Muscle of back (tissue), 11 donors: Measurements from ENCODE around the gene QTRT2. TPM values are rescaled to one million over a fixed set of nuclear protein-coding genes. Genes with fewer than 3 reads are reported as not detected.

Experiments
- DNase-seq, 3 donors: peaks; one replicate each; pipeline versions ENCODE4 v3.0.0 to v3.0.0-alpha.2; 2013
- polyA plus RNA-seq, 10 donors: library from polyadenylated mRNA; unstranded; fragments of 120-200 nt; gene quantifications; one replicate each; pipeline ENCODE4 v1.2.1, GENCODE V29; 2013; ENCODE audit not compliant: insufficient read length in 10 of 10

Gene QTRT2
- polyA plus RNA-seq, 10 donors, result 8.4 to 18.4 (median 12.8) TPM

GRCh38 chr3:114120211-114120610, 63.7 kb downstream of the QTRT2 start:
- DNase-seq, result no peak

- no peak for DNase-seq
These were observed 65.6 kb downstream of the QTRT2 start for GRCh38 chr3:114122027-114122709.

DNA sequence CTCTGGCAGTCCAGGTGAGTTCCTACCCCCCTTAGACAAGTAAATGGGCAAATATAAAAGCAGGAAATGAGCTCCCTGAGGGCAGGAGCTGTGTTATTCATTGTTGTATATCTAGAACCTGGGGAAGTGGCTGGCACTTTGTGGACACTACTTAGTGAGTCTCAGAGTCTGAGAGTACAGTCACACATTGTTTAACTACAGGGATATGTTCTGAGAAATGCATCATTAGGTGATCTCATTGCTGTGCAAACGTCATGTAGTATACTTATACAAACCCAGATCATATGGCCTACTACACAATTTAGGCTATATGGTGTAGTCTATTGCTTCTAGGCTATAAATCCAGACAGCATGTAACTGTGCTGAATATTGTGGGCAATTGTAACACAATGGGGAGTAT, 69.9 kb downstream of the QTRT2 start:
- no peak for DNase-seq

- DNase-seq, result no peak
These were observed 71.0 kb downstream of the QTRT2 start for GRCh38 chr3:114127517-114127916.

DNA sequence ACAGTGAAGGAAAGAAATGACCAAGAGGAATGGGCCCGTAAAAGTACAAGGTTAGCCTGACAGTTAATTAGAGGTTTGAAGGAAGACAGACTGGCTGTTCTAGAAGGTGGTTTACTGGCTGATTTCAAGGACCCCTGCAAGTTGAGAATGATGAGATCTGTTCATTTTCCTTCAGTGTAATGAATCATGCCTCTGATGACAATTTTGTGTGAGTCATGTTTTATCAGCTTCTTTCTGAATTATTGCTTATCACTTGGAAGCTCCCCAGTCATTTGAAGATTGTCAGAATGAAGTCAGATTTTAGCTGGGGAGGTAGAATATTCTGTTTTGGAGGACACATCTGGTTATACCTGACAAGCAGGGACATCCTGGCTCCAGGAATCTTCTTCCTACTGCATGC, 71.7 kb downstream of the QTRT2 start:
- no peak for DNase-seq

GRCh38 chr3:114128826-114129225, 72.3 kb downstream of the QTRT2 start:
- DNase-seq, result no peak

DNA sequence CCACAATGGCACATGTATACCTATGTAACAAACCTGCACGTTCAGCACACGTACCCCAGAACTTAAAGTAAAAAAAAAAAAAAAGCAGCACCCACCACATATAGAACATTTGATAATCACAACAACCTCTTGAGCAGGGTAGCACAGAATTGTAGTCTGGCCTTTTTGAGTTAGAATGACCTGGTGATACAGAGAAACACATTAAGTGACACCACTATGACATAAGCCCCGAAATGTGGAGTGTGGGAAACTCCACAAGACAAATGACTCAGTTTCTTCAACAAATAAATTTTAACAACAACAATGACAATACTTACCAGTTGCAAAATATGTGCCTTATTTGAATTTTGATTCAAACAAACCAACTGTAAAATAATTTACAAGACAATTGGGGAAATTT, 76.0 kb downstream of the QTRT2 start:
- no peak for DNase-seq

DNA sequence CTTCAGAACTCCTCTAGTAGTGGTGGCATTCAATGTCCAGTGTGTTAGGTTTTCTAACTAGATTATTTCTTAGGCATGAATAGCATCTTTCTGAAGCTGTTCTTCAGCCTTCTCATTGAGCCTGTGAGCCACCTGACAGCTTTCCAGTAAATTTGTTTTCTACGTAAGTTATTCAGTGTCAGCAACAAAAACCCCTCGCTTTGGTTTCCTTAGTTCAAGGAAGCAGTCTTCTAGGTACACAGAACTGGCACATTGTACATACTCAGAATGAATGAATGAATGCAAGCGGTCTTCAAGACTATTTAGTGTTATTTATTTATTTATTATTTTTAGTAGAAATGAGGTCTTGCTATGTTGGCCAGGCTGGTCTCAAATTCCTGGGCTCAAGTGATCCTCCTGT, 77.4 kb downstream of the QTRT2 start:
- no peak for DNase-seq

Other genes with a start within 250 kb of the QTRT2 start
- 1 to 10 TPM in 8 of 10 donors, under 1 TPM in 2; 0.72 to 3.0 (median 2.1) TPM for gene GRAMD1C, start 217.9 kb upstream of the QTRT2 start, polyA plus RNA-seq
- gene ZDHHC23, start 108.7 kb upstream of the QTRT2 start, polyA plus RNA-seq, result 1 to 10 TPM in 4 of 10 donors, under 1 TPM in 6; 0.62 to 1.6 (median 0.95) TPM
- gene CCDC191, start 211 bp upstream of the QTRT2 start, polyA plus RNA-seq, result 1 to 10 TPM; 2.1 to 6.1 (median 3.5) TPM
- gene DRD3, start 122.3 kb downstream of the QTRT2 start, polyA plus RNA-seq, result not detected
- gene ZNF80, start 180.8 kb downstream of the QTRT2 start, polyA plus RNA-seq, result under 1 TPM in 2 of 10 donors, not detected in 8; 0.12 to 0.17 TPM
- 1 to 10 TPM in 1 of 10 donors, under 1 TPM in 5, not detected in 4; 0.12 to 1.6 (median 0.18) TPM for gene TIGIT, start 237.3 kb downstream of the QTRT2 start, polyA plus RNA-seq